H1 (cell line): ENCODE measurements around the gene SS18L1. TPM values are rescaled to one million over a fixed set of nuclear protein-coding genes. Genes with fewer than 3 reads are reported as not detected.

Experiments used
- CTCF ChIA-PET: fragments of 300-600 bp; sonication (Branson Sonifier 250); formaldehyde crosslinking; loops from one replicate; lab custom pipeline; 2021; ENCODE audit not compliant: partially characterized antibody; lab: Charles Lee
- POLR2A ChIA-PET: fragments of 300-600 bp; sonication (Branson Sonifier 250); formaldehyde crosslinking; loops from one replicate; lab custom pipeline; 2021; ENCODE audit warnings: inconsistent platforms; ENCODE audit not compliant: partially characterized antibody; lab: Charles Lee
- DNase-seq, 2 experiments: peaks; one replicate each; pipeline versions ENCODE4 v3.0.0 to v3.0.0-alpha.2; 2010 to 2022; ENCODE audit warnings: low spot score in 2 of 2, low read depth in 1 of 2, mixed read lengths in 1 of 2
- FAIRE-seq: peaks from 2 replicates; lab custom pipeline; 2011; peaks lifted over from hg19 to GRCh38; lab: Jason Lieb, UNC
- H2AFZ ChIP-seq: 2 replicates; pipeline ENCODE4 v1.8.1; 2012; ENCODE audit warnings: low read length, inconsistent platforms
- H2AK5ac ChIP-seq: 2 replicates; pipeline ENCODE4 v1.6.1; 2013; ENCODE audit warnings: low read depth, low read length
- H2BK120ac ChIP-seq: replicated peaks from 2 replicates; pipeline ENCODE3; 2013; ENCODE audit warnings: low read depth, low read length, inconsistent platforms
- H2BK12ac ChIP-seq: 2 replicates; pipeline ENCODE4 v1.6.1; 2013; ENCODE audit warnings: low read depth, low read length
- H2BK15ac ChIP-seq: 2 replicates; pipeline ENCODE4 v1.6.1; 2013; ENCODE audit warnings: low read length
- H2BK20ac ChIP-seq: 2 replicates; pipeline ENCODE4 v1.6.1; 2013; ENCODE audit warnings: low read length
- H2BK5ac ChIP-seq: 2 replicates; pipeline ENCODE4 v1.6.1; 2013; ENCODE audit warnings: low read depth, low read length
- H3K14ac ChIP-seq: 2 replicates; pipeline ENCODE4 v1.6.1; 2013; ENCODE audit warnings: inconsistent platforms; ENCODE audit not compliant: insufficient read length
- H3K18ac ChIP-seq: 2 replicates; pipeline ENCODE4 v1.6.1; 2013; ENCODE audit warnings: low read length; ENCODE audit errors: extremely low read depth
- H3K23ac ChIP-seq: 2 replicates; pipeline ENCODE4 v1.6.1; 2013; ENCODE audit warnings: inconsistent platforms; ENCODE audit not compliant: insufficient read length
- H3K23me2 ChIP-seq: 2 replicates; pipeline ENCODE4 v1.6.1; 2013; ENCODE audit warnings: low read depth, low read length
- H3K27ac ChIP-seq: 2 replicates; pipeline ENCODE4 v1.6.1; 2011; ENCODE audit warnings: low read depth, low read length, inconsistent platforms
- H3K27me3 ChIP-seq, 4 experiments: replicated peaks in 1 of 4; 1 replicate in 1 of 4; 2 replicates in 3 of 4; pipeline versions ENCODE4 v1.6.1 to v1.8.1; 2011 to 2013; ENCODE audit warnings: low read length in 3 of 4, mild to moderate bottlenecking in 3 of 4, inconsistent platforms in 2 of 4, mixed read lengths in 2 of 4, moderate library complexity in 1 of 4; ENCODE audit not compliant: control insufficient read depth in 3 of 4, insufficient read depth in 3 of 4; ENCODE audit errors: extremely low read depth in 1 of 4
- H3K36me3 ChIP-seq, 4 experiments: 2 replicates each; pipeline versions ENCODE4 v1.6.1 to v1.8.1; 2011 to 2013; ENCODE audit warnings: mild to moderate bottlenecking in 4 of 4, low read length in 3 of 4, moderate library complexity in 2 of 4, control low read depth in 1 of 4, inconsistent platforms in 1 of 4; ENCODE audit not compliant: insufficient read depth in 4 of 4, control insufficient read depth in 2 of 4
- H3K4ac ChIP-seq: replicated peaks from 2 replicates; pipeline ENCODE3; 2013; ENCODE audit warnings: low read length, low read depth, mixed read lengths, inconsistent platforms; ENCODE audit not compliant: insufficient read length
- H3K4me1 ChIP-seq, 4 experiments: replicated peaks in 1 of 4; 1 replicate in 1 of 4; 2 replicates in 3 of 4; pipeline versions ENCODE4 v1.6.1 to v1.8.1; 2011 to 2013; ENCODE audit warnings: low read length in 3 of 4, inconsistent platforms in 2 of 4, mixed read lengths in 1 of 4; ENCODE audit not compliant: insufficient read depth in 4 of 4, control insufficient read depth in 3 of 4
- H3K4me2 ChIP-seq, 2 experiments: 2 replicates each; pipeline versions ENCODE4 v1.6.1 to v1.8.1; 2011 to 2013; ENCODE audit warnings: low read depth in 2 of 2, low read length in 2 of 2, control low read depth in 1 of 2, inconsistent platforms in 1 of 2, mild to moderate bottlenecking in 1 of 2; ENCODE audit not compliant: insufficient read depth in 1 of 2
- H3K4me3 ChIP-seq, 4 experiments: fragments of 200-600, 300-600 bp in 1 of 4; sonication (generic), shearing (Covaris generic), sonication (Bioruptor Twin) in 1 of 4; 2 replicates each; pipeline versions ENCODE4 v1.5.1 to v1.8.1; 2011 to 2016; ENCODE audit warnings: low read length in 4 of 4, low read depth in 3 of 4, control low read depth in 2 of 4, inconsistent platforms in 2 of 4, mild to moderate bottlenecking in 2 of 4, mixed read lengths in 1 of 4, moderate library complexity in 1 of 4; ENCODE audit not compliant: insufficient read depth in 2 of 4; ENCODE audit errors: extremely low read depth in 1 of 4
- H3K56ac ChIP-seq: replicated peaks from 2 replicates; pipeline ENCODE3; 2013; ENCODE audit warnings: low read depth, mild to moderate bottlenecking, mixed read lengths, low read length, inconsistent platforms; ENCODE audit not compliant: insufficient read length
- H3K79me1 ChIP-seq: 2 replicates; pipeline ENCODE4 v1.6.1; 2013; ENCODE audit warnings: low read depth, low read length, control low read depth
- H3K79me2 ChIP-seq, 2 experiments: 2 replicates each; pipeline versions ENCODE4 v1.6.1 to v1.8.1; 2012 to 2013; ENCODE audit warnings: low read length in 2 of 2, mild to moderate bottlenecking in 2 of 2, inconsistent platforms in 1 of 2; ENCODE audit not compliant: insufficient read depth in 2 of 2, control insufficient read depth in 1 of 2
- H3K9ac ChIP-seq, 4 experiments: replicated peaks in 1 of 4; 1 replicate in 1 of 4; 2 replicates in 3 of 4; pipeline versions ENCODE4 v1.6.1 to v1.8.1; 2011 to 2013; ENCODE audit warnings: low read depth in 3 of 4, low read length in 3 of 4, control low read depth in 2 of 4, mild to moderate bottlenecking in 2 of 4, moderate library complexity in 2 of 4, inconsistent platforms in 1 of 4; ENCODE audit errors: extremely low read depth in 1 of 4
- H3K9me3 ChIP-seq, 2 experiments: 2 replicates each; pipeline versions ENCODE4 v1.6.1 to v1.8.1; 2012 to 2013; ENCODE audit warnings: mild to moderate bottlenecking in 2 of 2, moderate library complexity in 2 of 2, control low read depth in 1 of 2, inconsistent platforms in 1 of 2, low read depth in 1 of 2, low read length in 1 of 2, mixed read lengths in 1 of 2; ENCODE audit not compliant: insufficient read depth in 2 of 2
- H4K20me1 ChIP-seq, 2 experiments: replicated peaks in 1 of 2; 2 replicates each; pipeline versions ENCODE3 to v1.8.1; 2011 to 2013; ENCODE audit warnings: inconsistent platforms in 2 of 2, low read length in 2 of 2, mild to moderate bottlenecking in 1 of 2; ENCODE audit not compliant: insufficient read depth in 2 of 2, control insufficient read depth in 1 of 2
- H4K5ac ChIP-seq: 2 replicates; pipeline ENCODE4 v1.6.1; 2013; ENCODE audit warnings: low read length, low read depth, mixed read lengths, inconsistent platforms; ENCODE audit not compliant: insufficient read length
- H4K8ac ChIP-seq: 2 replicates; pipeline ENCODE4 v1.8.0; 2013; ENCODE audit warnings: mild to moderate bottlenecking, moderate library complexity, low read length, inconsistent platforms; ENCODE audit not compliant: insufficient read depth; ENCODE audit errors: extremely low read depth
- H4K91ac ChIP-seq: replicated peaks from 2 replicates; pipeline ENCODE3; 2013; ENCODE audit warnings: low read length, mixed read lengths, inconsistent platforms; ENCODE audit not compliant: insufficient read length
- ATF3 ChIP-seq: IDR thresholded peaks from 2 replicates; pipeline ENCODE4 v1.6.1; 2011; ENCODE audit warnings: low read depth, mild to moderate bottlenecking, low read length; ENCODE audit not compliant: insufficient read depth
- BRCA1 ChIP-seq: IDR thresholded peaks from 2 replicates; pipeline ENCODE4 v1.6.1; 2012; ENCODE audit warnings: low read depth, low read length, improper control_type of control experiment
- CHD2 ChIP-seq: IDR thresholded peaks from 2 replicates; pipeline ENCODE4 v1.6.1; 2012; ENCODE audit warnings: low read length, improper control_type of control experiment
- EGR1 ChIP-seq: IDR thresholded peaks from 2 replicates; pipeline ENCODE4 v1.6.1; 2011; ENCODE audit warnings: low read depth, low read length, borderline replicate concordance
- NRF1 ChIP-seq: IDR thresholded peaks from 2 replicates; pipeline ENCODE4 v1.6.1; 2011; ENCODE audit warnings: mild to moderate bottlenecking, low read depth, low read length, improper control_type of control experiment
- RFX5 ChIP-seq: IDR thresholded peaks from 2 replicates; pipeline ENCODE4 v1.6.1; 2011; ENCODE audit warnings: low read depth, low read length, improper control_type of control experiment, borderline replicate concordance
- TBP ChIP-seq: IDR thresholded peaks from 2 replicates; pipeline ENCODE4 v1.6.1; 2011; ENCODE audit warnings: low read depth, low read length, improper control_type of control experiment
- WGBS, 2 experiments: shearing (Covaris generic) in 1 of 2; methylation state at CpG; one replicate each; pipeline versions ENCODE4 v1.1.6 to v1.1.7; 2013 to 2015; ENCODE audit warnings: low lambda C conversion rate in 2 of 2, mixed read lengths in 2 of 2, inconsistent platforms in 1 of 2, low coverage in 1 of 2, missing lambda C conversion rate in 1 of 2; ENCODE audit not compliant: insufficient replicate concordance in 2 of 2, insufficient coverage in 1 of 2, insufficient read length in 1 of 2; ENCODE audit errors: extremely low coverage in 1 of 2, missing lambda C conversion rate in 1 of 2; 5-methylcytosine and 5-hydroxymethylcytosine counted together
- polyA plus RNA-seq, 7 experiments: library from polyadenylated mRNA; depleted of rRNA in 3 of 7; stranded (reverse) in 5 of 7; unstranded in 2 of 7; fragments of >200 nt in 5 of 7; fragments of 200-250 nt in 2 of 7; gene quantifications; 1 replicate in 5 of 7; 2 replicates in 1 of 7; 4 replicates in 1 of 7; pipeline versions ENCODE4 v1.2.1 to v1.2.3, GENCODE V29; 2011 to 2013; ENCODE audit warnings: missing spikeins in 2 of 7, mixed read lengths in 2 of 7
- total RNA-seq: library from RNA; stranded (reverse); fragmentation: NEBNext Ultra II Directional; extraction: Animal tissue kit (Norgen Biotek cat#: 25700); gene quantifications from 2 replicates; pipeline ENCODE4 v1.2.1, GENCODE V29; 2021

Gene SS18L1
- total and polyA plus RNA-seq, 2 of the 8 experiments (the other 6 are each of a cell fraction or from before 2014, with no cell fraction given), result 28.4 to 29.7 TPM

- CTCF ChIA-PET, result interaction anchor here (1.1 to 2.2 kb wide), 4 partner anchors 10 to 245 kb away, joined by 3 to 6 read pairs (median 3); no protein-coding TSS in a partner anchor
- no peaks in the 10 kb centered on the region for H3K9me3 ChIP-seq
- H3K27ac ChIP-seq, result no peak overlapping the region
- no peaks in the 10 kb centered on the region for H3K79me1 ChIP-seq
- H3K18ac ChIP-seq, result no peak overlapping the region
- no peak overlapping the region for H3K14ac ChIP-seq
- 0 out of 2 replicates have a peak overlapping the region, but pooled peaks have one; percentile 61 for H2BK15ac ChIP-seq
- H4K8ac ChIP-seq, result no peak overlapping the region
- no peak overlapping the region for H4K91ac ChIP-seq
- no peaks in the 10 kb centered on the region for H3K79me2 ChIP-seq
- no peak overlapping the region for H3K4me2 ChIP-seq
- H2BK20ac ChIP-seq, result no peak overlapping the region
- H2BK120ac ChIP-seq, result no peak overlapping the region
- peaks cover 21% of the 10 kb centered on the region; the same call in 1 of the 2 replicates for H3K23me2 ChIP-seq
- no peak overlapping the region for H3K4ac ChIP-seq
- H3K9ac ChIP-seq, result no peak overlapping the region
- FAIRE-seq (no peak), DNase-seq (no peak)
- H2BK12ac ChIP-seq, result no peak overlapping the region; the same call in 1 of the 2 replicates
- H4K5ac ChIP-seq, result no peak overlapping the region
- POLR2A ChIA-PET, result interaction anchor here (0.7 to 1.6 kb wide), 2 partner anchors 31 to 51 kb away, joined by 3 read pairs; no protein-coding TSS in a partner anchor
- no peak overlapping the region for H2AK5ac ChIP-seq
- H4K20me1 ChIP-seq, result peaks cover 6 to 18% of the 10 kb centered on the region in 2 experiments
- H3K4me3 ChIP-seq, result no peak overlapping the region
- no peak overlapping the region for H2AFZ ChIP-seq
- peaks cover 0 to 34% (median 16%) of the 10 kb centered on the region in 4 experiments; a peak in 6 of 7 replicates for H3K4me1 ChIP-seq
- no peak overlapping the region for H3K56ac ChIP-seq
- H3K27me3 ChIP-seq, result peaks cover 9 to 64% (median 43%) of the 10 kb centered on the region in 4 experiments
- WGBS, 2 experiments, result 96% methylated on average over 12 of the region's 18 CpGs; no CpG with 5 or more reads in 1 of the 2 experiments
- H3K36me3 ChIP-seq, result no peaks in the 10 kb centered on the region
- TF ChIP-seq BRCA1 (no peak), TBP (no peak), RFX5 (no peak), CHD2 (no peak), NRF1 (no peak), ATF3 (no peak), EGR1 (no peak)
- no peak overlapping the region for H3K23ac ChIP-seq
- H2BK5ac ChIP-seq, result no peak overlapping the region
Measured at GRCh38 chr20:62222266-62222850, 78.8 kb downstream of the SS18L1 start.
